ENCODE results near the gene CORIN. TPM values are rescaled to one million over a fixed set of nuclear protein-coding genes. Genes with fewer than 3 reads are reported as not detected.

Gene CORIN
- total and polyA plus RNA-seq, 2 donors (not counting 3 experiments of a cell fraction or from before 2014, with no cell fraction given): 0.07 to 0.40 TPM

GRCh38 chr4:47713129-47713834 is 124.6 kb downstream of the CORIN start:
- ChIA-PET CTCF (interaction anchor here (1.1 kb wide), 1 partner anchor 10 kb away, joined by 3 read pairs; no protein-coding TSS in a partner anchor), POLR2A (no interaction called here)
- no peak overlapping the region for H3K4me3 ChIP-seq (replicated peaks in 1 of 3; ENCODE audit: insufficient read depth in 1 of 3, low read depth in 1 of 3, low read length in 3 of 3)
- no peaks in the 10 kb centered on the region for H3K4me1 ChIP-seq (ENCODE audit: control insufficient read depth, extremely low read depth, insufficient read depth, low read length)
- H3K36me3 ChIP-seq (ENCODE audit: control insufficient read depth in 2 of 2, extremely low read depth in 1 of 2, insufficient read depth in 2 of 2, low read length in 2 of 2): no peaks in the 10 kb centered on the region
- DNase-seq (ENCODE audit: low read depth, low spot score): no peak
- H3K27ac ChIP-seq (ENCODE audit: insufficient read depth, low read depth, low read length): no peak overlapping the region
- H3K79me2 ChIP-seq (ENCODE audit: control insufficient read depth, insufficient read depth, low read length): no peaks in the 10 kb centered on the region
- intact Hi-C loops (cut with micrococcal nuclease) (no loop called here), dilution Hi-C loops (cut with MboI; ENCODE audit: extremely low pct_ligation_motif_present, low sequenced_read_pairs) (no loop called here)
- TF ChIP-seq JUN (IDR thresholded peaks at IDR 0.05; ENCODE audit: borderline replicate concordance, insufficient read depth, insufficient read length, low read depth): no peak
- TF ChIP-seq MAX (IDR thresholded peaks at IDR 0.05; ENCODE audit: insufficient read depth, insufficient read length): no peak
- no peak for TF ChIP-seq FOS (IDR thresholded peaks at IDR 0.05; ENCODE audit: borderline replicate concordance, insufficient read depth, low read length)
- no peak for TF ChIP-seq POLR2AphosphoS5 (IDR thresholded peaks at IDR 0.05; ENCODE audit: insufficient read depth, low read depth, low read length)
- no peak for TF ChIP-seq GATA2 (IDR thresholded peaks at IDR 0.05; ENCODE audit: insufficient read depth, insufficient read length, low read depth, low read length)
- no peak for TF ChIP-seq MYC (IDR thresholded peaks at IDR 0.05; ENCODE audit: low read depth, low read length)
- no peak for TF ChIP-seq EZH2 (IDR thresholded peaks at IDR 0.05; ENCODE audit: borderline replicate concordance, low read depth, low read length, severe bottlenecking)
- no peak for TF ChIP-seq POLR2A (IDR thresholded peaks at IDR 0.05; ENCODE audit: low read depth, low read length)
- TF ChIP-seq, protein P1, sequence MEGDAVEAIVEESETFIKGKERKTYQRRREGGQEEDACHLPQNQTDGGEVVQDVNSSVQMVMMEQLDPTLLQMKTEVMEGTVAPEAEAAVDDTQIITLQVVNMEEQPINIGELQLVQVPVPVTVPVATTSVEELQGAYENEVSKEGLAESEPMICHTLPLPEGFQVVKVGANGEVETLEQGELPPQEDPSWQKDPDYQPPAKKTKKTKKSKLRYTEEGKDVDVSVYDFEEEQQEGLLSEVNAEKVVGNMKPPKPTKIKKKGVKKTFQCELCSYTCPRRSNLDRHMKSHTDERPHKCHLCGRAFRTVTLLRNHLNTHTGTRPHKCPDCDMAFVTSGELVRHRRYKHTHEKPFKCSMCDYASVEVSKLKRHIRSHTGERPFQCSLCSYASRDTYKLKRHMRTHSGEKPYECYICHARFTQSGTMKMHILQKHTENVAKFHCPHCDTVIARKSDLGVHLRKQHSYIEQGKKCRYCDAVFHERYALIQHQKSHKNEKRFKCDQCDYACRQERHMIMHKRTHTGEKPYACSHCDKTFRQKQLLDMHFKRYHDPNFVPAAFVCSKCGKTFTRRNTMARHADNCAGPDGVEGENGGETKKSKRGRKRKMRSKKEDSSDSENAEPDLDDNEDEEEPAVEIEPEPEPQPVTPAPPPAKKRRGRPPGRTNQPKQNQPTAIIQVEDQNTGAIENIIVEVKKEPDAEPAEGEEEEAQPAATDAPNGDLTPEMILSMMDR (IDR thresholded peaks at IDR 0.05; ENCODE audit: extremely low read depth in 1 of 2, insufficient read depth in 1 of 2, low read depth in 1 of 2, low read length in 2 of 2): no peak
- H3K9ac ChIP-seq (replicated peaks; ENCODE audit: extremely low read depth, insufficient read depth, low read length): no peak overlapping the region
- H3K9me3 ChIP-seq (replicated peaks; ENCODE audit: control insufficient read depth, insufficient read depth, low read length): no peaks in the 10 kb centered on the region
- no peak for FAIRE-seq
- H4K20me1 ChIP-seq (replicated peaks; ENCODE audit: control insufficient read depth, extremely low read depth, insufficient read depth, low read length): no peaks in the 10 kb centered on the region
- no peak overlapping the region for H2AFZ ChIP-seq (ENCODE audit: low read depth, low read length)
- H3K27me3 ChIP-seq (ENCODE audit: control insufficient read depth in 2 of 2, insufficient read depth in 2 of 2, low read length in 2 of 2): peaks cover 17 to 21% of the 10 kb centered on the region in 2 experiments
- H3K9me1 ChIP-seq (replicated peaks; ENCODE audit: control insufficient read depth, extremely low read depth, insufficient read depth, low read length): no peaks in the 10 kb centered on the region
- no TSS peak for BruUV-seq (replicated peaks)
- no peak overlapping the region for H3K4me2 ChIP-seq (ENCODE audit: insufficient read depth, low read length)
